GM19239 (cell line): Measurements from ENCODE around the gene NFX1.

Source experiments
- DNase-seq: peaks from one replicate; pipeline ENCODE4 v3.0.0; 2011; ENCODE audit warnings: low spot score; ENCODE audit not compliant: insufficient read length
- FAIRE-seq: peaks from 2 replicates; lab custom pipeline; 2011; peaks lifted over from hg19 to GRCh38; lab: Jason Lieb, UNC

The NFX1 gene

DNA sequence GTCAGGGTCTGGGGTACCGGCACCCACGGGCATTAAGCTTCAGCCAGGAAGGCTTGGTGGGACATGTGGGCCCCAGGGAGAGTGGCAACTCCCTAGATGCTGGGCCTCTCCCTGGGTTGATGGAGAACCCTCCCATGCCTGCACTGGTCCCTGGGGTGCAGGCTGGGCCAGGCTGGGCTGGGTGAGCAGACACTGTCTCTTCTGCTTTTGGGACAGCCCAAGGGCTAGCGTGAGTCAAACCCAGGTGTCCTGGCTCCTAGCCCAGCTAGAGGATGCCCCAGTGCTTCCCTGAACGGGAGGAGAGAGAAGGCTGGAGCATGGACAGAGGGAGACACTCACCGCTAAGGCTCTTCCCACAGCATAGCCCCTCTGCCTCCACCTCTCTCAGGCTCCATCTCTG, 117.8 kb downstream of the NFX1 start:
- FAIRE-seq (no peak), DNase-seq (no peak)

DNA sequence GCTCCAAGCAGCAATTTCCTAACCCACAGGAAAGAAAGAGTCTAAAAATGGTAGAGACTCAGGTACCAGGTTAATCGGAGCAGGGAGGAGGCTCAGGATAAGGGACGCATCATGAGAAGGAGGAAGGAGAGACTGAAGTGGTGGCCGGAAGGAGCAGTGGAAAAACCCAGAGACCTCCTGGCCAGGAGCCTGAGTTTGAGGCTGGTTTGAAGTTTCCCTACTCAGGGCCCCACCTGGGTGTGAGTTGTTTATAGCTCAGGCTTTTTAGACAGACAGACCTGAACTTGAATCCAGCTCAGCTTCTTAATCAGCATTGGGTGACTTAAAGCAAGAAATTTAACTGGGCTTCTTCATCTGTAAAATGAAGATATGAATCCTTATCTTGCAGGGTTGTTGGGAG, 124.0 kb downstream of the NFX1 start:
- no peak for FAIRE-seq
- no peak for DNase-seq

DNA sequence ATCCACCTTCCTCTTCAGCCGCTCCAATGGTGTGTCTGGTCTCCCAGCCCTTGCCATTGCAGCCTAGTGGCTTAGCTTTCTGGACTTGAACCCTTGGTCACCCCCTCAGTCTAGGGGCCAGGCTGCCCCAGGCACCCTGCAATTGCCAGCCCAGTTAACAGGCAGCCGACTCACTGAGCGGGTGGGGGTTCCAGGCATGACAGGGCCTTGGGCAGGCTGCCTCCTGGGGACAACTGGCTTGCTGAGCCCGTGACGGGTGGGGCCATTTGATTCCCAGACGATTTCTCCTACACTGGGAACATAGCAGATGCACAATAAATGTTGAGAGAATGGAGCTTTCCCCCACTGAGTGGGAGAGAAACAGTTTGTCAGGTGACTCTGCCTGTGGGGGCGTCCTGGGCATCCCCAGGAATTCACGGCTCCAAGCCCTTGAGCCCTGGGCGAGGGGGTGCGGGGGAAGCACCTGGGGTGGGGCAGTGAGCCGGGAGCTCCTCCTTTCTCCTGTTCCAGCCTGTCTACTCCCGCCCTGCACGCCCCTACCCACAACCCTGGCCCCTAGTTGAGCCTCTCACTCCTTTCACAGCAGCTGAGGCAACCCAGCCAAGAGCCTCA, 124.7 kb downstream of the NFX1 start:
- FAIRE-seq (no peak), DNase-seq (no peak)

DNA sequence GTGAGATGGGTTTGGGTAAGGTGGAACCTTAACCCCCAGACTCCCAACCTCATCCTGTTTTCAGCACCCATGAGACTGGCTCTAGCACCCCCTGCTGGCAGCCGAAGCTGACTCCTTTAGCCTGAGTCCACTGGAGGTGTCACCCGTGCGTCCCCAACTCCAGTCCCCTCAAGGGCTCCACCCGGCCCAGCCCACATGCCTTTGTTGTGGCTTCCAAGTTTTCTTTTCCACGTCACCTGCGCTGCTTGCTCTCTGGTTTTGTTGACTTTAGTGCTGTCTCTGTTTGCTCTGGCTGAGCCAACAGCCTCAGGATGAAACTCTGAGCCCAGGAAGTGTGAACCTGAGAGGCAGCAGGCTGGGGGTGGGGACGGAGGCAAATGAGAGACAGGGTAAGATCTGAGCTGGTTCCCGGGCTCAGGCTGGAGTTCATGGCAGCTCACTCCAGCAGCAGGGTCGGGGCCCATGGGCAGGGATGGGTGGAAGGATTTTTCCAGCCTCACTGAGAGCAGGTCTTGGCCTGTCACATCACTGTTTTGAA, 125.3 kb downstream of the NFX1 start:
- DNase-seq = peak; percentile 71
- FAIRE-seq = no peak

DNA sequence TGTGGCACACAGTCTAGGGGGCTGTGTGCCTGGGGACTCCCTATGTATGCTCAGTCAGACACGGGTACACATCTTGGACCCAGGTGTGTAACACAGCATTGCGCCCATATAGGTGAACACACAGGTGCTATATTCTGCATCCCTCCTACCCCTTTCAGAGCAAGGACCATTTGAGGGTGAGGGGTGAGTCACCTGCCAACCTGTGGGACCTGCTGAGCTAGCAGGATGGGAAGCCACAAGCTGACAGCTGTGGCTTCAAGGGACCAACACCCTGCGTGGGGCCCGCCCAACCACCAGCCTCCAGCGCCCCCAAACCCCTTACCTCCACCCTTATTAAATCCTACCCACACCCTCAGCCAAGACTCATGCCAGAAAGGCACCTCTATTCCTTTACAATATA, 126.7 kb downstream of the NFX1 start:
- FAIRE-seq (no peak), DNase-seq (no peak)

DNA sequence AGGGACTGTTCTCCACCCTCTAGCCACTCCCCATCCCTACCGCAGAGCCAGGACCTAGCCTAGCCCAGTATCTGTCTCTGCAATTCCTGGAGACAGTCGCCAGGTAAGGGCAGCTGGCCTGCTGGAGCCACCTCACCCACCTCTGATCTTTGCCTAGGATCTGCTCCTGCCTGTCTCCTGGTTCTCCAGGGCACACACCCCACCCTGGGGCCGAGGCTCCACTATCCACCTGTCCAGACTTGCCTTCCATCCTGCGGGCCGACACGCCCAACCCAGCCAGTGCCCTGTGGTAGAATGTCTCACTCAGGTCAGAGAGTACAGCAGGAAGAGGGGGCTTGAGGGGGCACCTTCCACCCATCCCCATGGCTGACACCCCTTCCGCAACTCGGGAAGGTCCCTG, 127.8 kb downstream of the NFX1 start:
- FAIRE-seq (no peak), DNase-seq (no peak)

DNA sequence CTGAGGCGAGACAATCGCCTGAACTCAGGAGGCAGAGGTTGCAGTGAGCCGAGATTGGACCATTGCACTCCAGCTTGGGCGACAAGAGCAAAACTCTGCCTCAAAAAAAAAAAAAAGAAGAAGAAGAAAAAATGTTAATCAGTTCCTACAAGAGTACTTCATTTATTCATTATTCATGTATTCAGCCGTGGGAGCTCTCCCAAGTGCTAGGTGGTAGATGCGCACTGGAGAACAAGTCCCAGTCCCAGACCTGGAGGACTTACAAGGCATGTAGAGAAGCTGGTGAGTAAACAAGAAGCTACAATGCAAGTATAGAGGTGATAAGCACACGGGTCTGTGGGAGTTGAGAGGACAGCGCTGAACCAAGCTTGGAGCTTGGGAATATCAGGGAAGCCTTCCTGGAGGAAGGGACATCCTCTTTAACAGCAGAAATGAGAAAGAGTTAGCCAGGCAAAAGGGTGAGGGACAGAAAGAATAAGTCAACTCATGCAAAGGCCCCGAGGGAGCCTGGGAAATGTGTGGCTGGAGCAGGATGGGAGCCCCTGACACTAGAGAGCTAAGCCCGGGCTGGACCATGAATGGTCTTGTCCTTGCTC, 129.5 kb downstream of the NFX1 start:
- no peak for DNase-seq

More for the DNA sequence above, 129.5 kb downstream of the NFX1 start:
- no peak for FAIRE-seq
